SK-N-SH treated with all-trans-retinoic acid at 6 μM for 48 hours (cell line): ENCODE data around the gene ZFYVE28.
"Not testable (repeated sequence)": the region's sequence is repeated elsewhere in the genome, so short reads cannot be mapped to it uniquely, and the experiment has no call there.

Source experiments
- ATAC-seq: fragments of 200-7000 bp; cut with Tn5 transposase; 3 replicates; pipeline ENCODE4 v1.9.1; 2020; ENCODE audit warnings: mild to moderate bottlenecking, moderate library complexity
- ARNTL ChIP-seq: fragments of 450-650 bp; formaldehyde crosslinking; IDR thresholded peaks from 2 replicates; pipeline ENCODE4 v1.5.0; 2020; ENCODE audit warnings: low read depth, mild to moderate bottlenecking, moderate library complexity, borderline replicate concordance
- BACH2 ChIP-seq: fragments of 250-450 bp; sonication (Bioruptor Pico); IDR thresholded peaks from 2 replicates; pipeline ENCODE4 v1.9.0; 2021; ENCODE audit warnings: mild to moderate bottlenecking, borderline replicate concordance
- CSDC2 ChIP-seq: fragments of 250-450 bp; sonication (Bioruptor Pico); IDR thresholded peaks from 2 replicates; pipeline ENCODE4 v1.5.0; 2020; ENCODE audit warnings: mild to moderate bottlenecking, moderate library complexity
- CSRNP3 ChIP-seq: fragments of 250-450 bp; sonication (Bioruptor Pico); IDR thresholded peaks from 2 replicates; pipeline ENCODE4 v1.5.1; 2021; ENCODE audit warnings: mild to moderate bottlenecking, moderate library complexity
- ESRRG ChIP-seq: fragments of 250-450 bp; sonication (Bioruptor Pico); IDR thresholded peaks from 2 replicates; pipeline ENCODE4 v1.6.1; 2021; ENCODE audit warnings: mild to moderate bottlenecking
- ISL1 ChIP-seq: fragments of 250-450 bp; sonication (Bioruptor Pico); IDR thresholded peaks from 2 replicates; pipeline ENCODE4 v2.1.2; 2022; ENCODE audit warnings: mild to moderate bottlenecking, moderate library complexity
- OSR1 ChIP-seq: fragments of 250-450 bp; sonication (Bioruptor Pico); IDR thresholded peaks from 2 replicates; pipeline ENCODE4 v1.8.0; 2022; ENCODE audit warnings: moderate library complexity, mild to moderate bottlenecking, inconsistent platforms
- POU6F1 ChIP-seq: fragments of 250-450 bp; sonication (Bioruptor Pico); IDR thresholded peaks from 2 replicates; pipeline ENCODE4 v1.8.0; 2021; ENCODE audit warnings: low read depth, mild to moderate bottlenecking, moderate library complexity, borderline replicate concordance
- PPARA ChIP-seq: fragments of 250-450 bp; sonication (Bioruptor Pico); IDR thresholded peaks from 2 replicates; pipeline ENCODE4 v1.5.0; 2020; ENCODE audit warnings: mild to moderate bottlenecking, borderline replicate concordance
- RARB ChIP-seq: fragments of 250-450 bp; sonication (Bioruptor Pico); IDR thresholded peaks from 2 replicates; pipeline ENCODE4 v1.8.0; 2021; ENCODE audit warnings: mild to moderate bottlenecking, moderate library complexity
- SNAI2 ChIP-seq: fragments of 250-450 bp; sonication (Bioruptor Pico); IDR thresholded peaks from 2 replicates; pipeline ENCODE4 v1.5.0; 2020; ENCODE audit warnings: mild to moderate bottlenecking, moderate library complexity
- TCF4 ChIP-seq: fragments of 250-450 bp; sonication (Bioruptor Pico); IDR thresholded peaks from 2 replicates; pipeline ENCODE4 v1.8.0; 2021; ENCODE audit warnings: mild to moderate bottlenecking, moderate library complexity, borderline replicate concordance
- TOX ChIP-seq: fragments of 250-450 bp; sonication (Bioruptor Pico); IDR thresholded peaks from 2 replicates; pipeline ENCODE4 v1.8.0; 2021; ENCODE audit warnings: mild to moderate bottlenecking, moderate library complexity, borderline replicate concordance
- ZC3H10 ChIP-seq: fragments of 250-450 bp; sonication (Bioruptor Pico); IDR thresholded peaks from 2 replicates; pipeline ENCODE4 v1.5.1; 2021; ENCODE audit warnings: mild to moderate bottlenecking, moderate library complexity
- ZFP3 ChIP-seq: fragments of 250-450 bp; sonication (Bioruptor Pico); IDR thresholded peaks from 2 replicates; pipeline ENCODE4 v1.5.0; 2020; ENCODE audit warnings: mild to moderate bottlenecking, moderate library complexity
- ZFP30 ChIP-seq: fragments of 450-650 bp; formaldehyde crosslinking; IDR thresholded peaks from 2 replicates; pipeline ENCODE4 v1.5.0; 2022; ENCODE audit warnings: mild to moderate bottlenecking, moderate library complexity
- ZNF565 ChIP-seq: fragments of 450-650 bp; formaldehyde crosslinking; conservative IDR thresholded peaks from 2 replicates; pipeline ENCODE4 v1.5.0; 2020; ENCODE audit warnings: low read depth, mild to moderate bottlenecking, moderate library complexity
- ZNF70 ChIP-seq: fragments of 450-650 bp; formaldehyde crosslinking; IDR thresholded peaks from 2 replicates; pipeline ENCODE4 v1.5.0; 2020; ENCODE audit warnings: mild to moderate bottlenecking, moderate library complexity
- ZNF8 ChIP-seq: fragments of 450-650 bp; formaldehyde crosslinking; IDR thresholded peaks from 2 replicates; pipeline ENCODE4 v1.5.0; 2020; ENCODE audit warnings: mild to moderate bottlenecking, moderate library complexity
- TF ChIP-seq, protein P1 (sequence below): fragments of 250-450 bp; sonication (Bioruptor Pico); IDR thresholded peaks from 2 replicates; pipeline ENCODE4 v1.8.0; 2020; ENCODE audit warnings: mild to moderate bottlenecking, moderate library complexity, borderline replicate concordance
- TF ChIP-seq, protein P2 (sequence below): fragments of 250-450 bp; sonication (Bioruptor Pico); IDR thresholded peaks from 2 replicates; pipeline ENCODE4 v1.5.1; 2020; ENCODE audit warnings: low read depth, mild to moderate bottlenecking, moderate library complexity
- TF ChIP-seq, protein P3 (sequence below): fragments of 250-450 bp; sonication (Bioruptor Pico); IDR thresholded peaks from 2 replicates; pipeline ENCODE4 v1.5.0; 2020; ENCODE audit warnings: mild to moderate bottlenecking, moderate library complexity

ZFYVE28 gene

DNA sequence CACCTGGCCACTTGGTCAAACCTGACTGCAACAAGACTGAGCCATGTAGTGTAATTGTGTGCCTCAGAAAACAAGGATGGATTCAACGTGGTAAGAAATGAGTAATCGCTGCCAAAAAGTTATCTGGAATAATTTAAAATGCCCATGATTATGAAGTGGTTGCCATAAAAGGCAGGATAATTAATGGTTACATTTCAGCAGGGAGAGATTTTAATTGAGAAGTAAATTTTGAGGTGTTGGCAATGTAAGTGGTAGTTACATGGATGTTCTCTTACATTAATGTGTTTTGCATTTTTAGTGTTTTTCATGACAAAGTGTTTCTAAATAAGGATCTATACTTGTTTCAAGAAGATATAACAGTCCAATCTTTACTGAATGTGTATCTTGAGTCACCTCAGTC is 192.2 kb downstream of the ZFYVE28 start:
- TF ChIP-seq SNAI2 (CRISPR knock-in tag) (no peak), RARB (no peak), ZNF70 (CRISPR knock-in tag) (no peak), BACH2 (no peak), TOX (CRISPR knock-in tag) (no peak), ZC3H10 (no peak), CSRNP3 (CRISPR knock-in tag) (no peak), CSDC2 (CRISPR knock-in tag) (no peak), OSR1 (CRISPR knock-in tag) (no peak), ISL1 (no peak), ZFP30 (CRISPR knock-in tag) (no peak), POU6F1 (no peak), ARNTL (no peak), ZFP3 (CRISPR knock-in tag) (no peak), ZNF8 (CRISPR knock-in tag) (no peak)
- TF ChIP-seq, protein P1, sequence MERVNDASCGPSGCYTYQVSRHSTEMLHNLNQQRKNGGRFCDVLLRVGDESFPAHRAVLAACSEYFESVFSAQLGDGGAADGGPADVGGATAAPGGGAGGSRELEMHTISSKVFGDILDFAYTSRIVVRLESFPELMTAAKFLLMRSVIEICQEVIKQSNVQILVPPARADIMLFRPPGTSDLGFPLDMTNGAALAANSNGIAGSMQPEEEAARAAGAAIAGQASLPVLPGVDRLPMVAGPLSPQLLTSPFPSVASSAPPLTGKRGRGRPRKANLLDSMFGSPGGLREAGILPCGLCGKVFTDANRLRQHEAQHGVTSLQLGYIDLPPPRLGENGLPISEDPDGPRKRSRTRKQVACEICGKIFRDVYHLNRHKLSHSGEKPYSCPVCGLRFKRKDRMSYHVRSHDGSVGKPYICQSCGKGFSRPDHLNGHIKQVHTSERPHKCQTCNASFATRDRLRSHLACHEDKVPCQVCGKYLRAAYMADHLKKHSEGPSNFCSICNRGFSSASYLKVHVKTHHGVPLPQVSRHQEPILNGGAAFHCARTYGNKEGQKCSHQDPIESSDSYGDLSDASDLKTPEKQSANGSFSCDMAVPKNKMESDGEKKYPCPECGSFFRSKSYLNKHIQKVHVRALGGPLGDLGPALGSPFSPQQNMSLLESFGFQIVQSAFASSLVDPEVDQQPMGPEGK: no peak
- TF ChIP-seq, protein P2, sequence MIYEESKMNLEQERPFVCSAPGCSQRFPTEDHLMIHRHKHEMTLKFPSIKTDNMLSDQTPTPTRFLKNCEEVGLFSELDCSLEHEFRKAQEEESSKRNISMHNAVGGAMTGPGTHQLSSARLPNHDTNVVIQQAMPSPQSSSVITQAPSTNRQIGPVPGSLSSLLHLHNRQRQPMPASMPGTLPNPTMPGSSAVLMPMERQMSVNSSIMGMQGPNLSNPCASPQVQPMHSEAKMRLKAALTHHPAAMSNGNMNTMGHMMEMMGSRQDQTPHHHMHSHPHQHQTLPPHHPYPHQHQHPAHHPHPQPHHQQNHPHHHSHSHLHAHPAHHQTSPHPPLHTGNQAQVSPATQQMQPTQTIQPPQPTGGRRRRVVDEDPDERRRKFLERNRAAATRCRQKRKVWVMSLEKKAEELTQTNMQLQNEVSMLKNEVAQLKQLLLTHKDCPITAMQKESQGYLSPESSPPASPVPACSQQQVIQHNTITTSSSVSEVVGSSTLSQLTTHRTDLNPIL (CRISPR knock-in tag): no peak

DNA sequence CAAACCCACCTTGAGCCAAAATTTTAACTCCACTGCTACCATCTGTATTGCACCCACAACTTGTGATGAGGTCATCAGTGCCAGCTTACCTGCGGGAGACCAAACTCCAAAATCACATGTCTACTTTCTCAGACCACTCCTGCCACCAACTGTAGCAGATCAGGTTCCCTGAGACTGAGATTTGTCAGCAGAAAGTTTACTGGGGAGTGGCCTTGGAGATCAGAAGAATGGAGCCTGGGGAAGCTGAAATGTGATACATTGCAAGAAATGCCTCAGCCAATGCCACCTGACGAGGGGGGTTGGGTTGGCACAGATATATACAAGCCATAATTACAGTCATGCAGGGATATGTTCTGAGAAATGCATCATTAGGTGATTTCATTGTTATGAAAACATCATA is 195.6 kb downstream of the ZFYVE28 start:
- no peak for ATAC-seq
- TF ChIP-seq ZNF8 (CRISPR knock-in tag) (no peak), CSDC2 (CRISPR knock-in tag) (no peak), ZFP3 (CRISPR knock-in tag) (no peak), RARB (no peak), POU6F1 (no peak), OSR1 (CRISPR knock-in tag) (no peak), CSRNP3 (CRISPR knock-in tag) (no peak), ESRRG (CRISPR knock-in tag) (no peak)

More for the DNA sequence above, 192.2 kb downstream of the ZFYVE28 start:
- ATAC-seq: no peak

GRCh38 chr4:2221378-2221777 is 197.1 kb downstream of the ZFYVE28 start:
- not testable (repeated sequence) for ATAC-seq

- peak; percentile 97 for ATAC-seq
- TF ChIP-seq TCF4 (CRISPR knock-in tag) (no peak), ZNF565 (no peak), PPARA (CRISPR knock-in tag) (no peak), ZC3H10 (no peak), OSR1 (CRISPR knock-in tag) (no peak)
- TF ChIP-seq, protein P3, sequence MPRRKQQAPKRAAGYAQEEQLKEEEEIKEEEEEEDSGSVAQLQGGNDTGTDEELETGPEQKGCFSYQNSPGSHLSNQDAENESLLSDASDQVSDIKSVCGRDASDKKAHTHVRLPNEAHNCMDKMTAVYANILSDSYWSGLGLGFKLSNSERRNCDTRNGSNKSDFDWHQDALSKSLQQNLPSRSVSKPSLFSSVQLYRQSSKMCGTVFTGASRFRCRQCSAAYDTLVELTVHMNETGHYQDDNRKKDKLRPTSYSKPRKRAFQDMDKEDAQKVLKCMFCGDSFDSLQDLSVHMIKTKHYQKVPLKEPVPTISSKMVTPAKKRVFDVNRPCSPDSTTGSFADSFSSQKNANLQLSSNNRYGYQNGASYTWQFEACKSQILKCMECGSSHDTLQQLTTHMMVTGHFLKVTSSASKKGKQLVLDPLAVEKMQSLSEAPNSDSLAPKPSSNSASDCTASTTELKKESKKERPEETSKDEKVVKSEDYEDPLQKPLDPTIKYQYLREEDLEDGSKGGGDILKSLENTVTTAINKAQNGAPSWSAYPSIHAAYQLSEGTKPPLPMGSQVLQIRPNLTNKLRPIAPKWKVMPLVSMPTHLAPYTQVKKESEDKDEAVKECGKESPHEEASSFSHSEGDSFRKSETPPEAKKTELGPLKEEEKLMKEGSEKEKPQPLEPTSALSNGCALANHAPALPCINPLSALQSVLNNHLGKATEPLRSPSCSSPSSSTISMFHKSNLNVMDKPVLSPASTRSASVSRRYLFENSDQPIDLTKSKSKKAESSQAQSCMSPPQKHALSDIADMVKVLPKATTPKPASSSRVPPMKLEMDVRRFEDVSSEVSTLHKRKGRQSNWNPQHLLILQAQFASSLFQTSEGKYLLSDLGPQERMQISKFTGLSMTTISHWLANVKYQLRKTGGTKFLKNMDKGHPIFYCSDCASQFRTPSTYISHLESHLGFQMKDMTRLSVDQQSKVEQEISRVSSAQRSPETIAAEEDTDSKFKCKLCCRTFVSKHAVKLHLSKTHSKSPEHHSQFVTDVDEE: no peak
- TF ChIP-seq, protein P2 (CRISPR knock-in tag): no peak
These were observed 198.3 kb downstream of the ZFYVE28 start for GRCh38 chr4:2220016-2220630.
